Upper lobe of left lung (tissue), 6 donors: ENCODE data around the gene C14orf93. TPM values are rescaled to one million over a fixed set of nuclear protein-coding genes. Genes with fewer than 3 reads are reported as not detected.

Source experiments
- ATAC-seq, 2 donors: fragments of 200-7000 bp; cut with Tn5 transposase; one replicate each; pipeline ENCODE4 v1.9.1; 2022; ENCODE audit warnings: mild to moderate bottlenecking in 2 of 2, moderate library complexity in 2 of 2; ENCODE audit not compliant: low FRiP score in 2 of 2
- DNase-seq, 2 donors: peaks; one replicate each; pipeline ENCODE4 v3.0.0-alpha.2; 2019 to 2020
- H3K27ac ChIP-seq, 4 donors: fragments of 200-600 bp; sonication (generic); one replicate each; pipeline ENCODE4 v1.5.1; 2016 to 2019
- H3K27me3 ChIP-seq, 4 donors: fragments of 200-600 bp; sonication (generic); one replicate each; pipeline ENCODE4 v1.5.1; 2017 to 2019
- H3K36me3 ChIP-seq, 4 donors: fragments of 200-600 bp; sonication (generic); one replicate each; pipeline ENCODE4 v1.5.1; 2016 to 2019
- H3K4me1 ChIP-seq, 4 donors: fragments of 200-600 bp; sonication (generic); one replicate each; pipeline ENCODE4 v1.5.1; 2018 to 2019
- H3K4me3 ChIP-seq, 4 donors: fragments of 200-600 bp; sonication (generic); one replicate each; pipeline ENCODE4 v1.5.1; 2017 to 2019; ENCODE audit warnings: mild to moderate bottlenecking in 2 of 4, moderate library complexity in 1 of 4
- H3K9me3 ChIP-seq, 4 donors: fragments of 200-600 bp; sonication (generic); one replicate each; pipeline ENCODE4 v1.5.1; 2018 to 2019
- CTCF ChIP-seq, 6 experiments: fragments of 450-650 bp in 4 of 6; fragments of 200-600 bp in 2 of 6; sonication (generic) in 2 of 6; IDR thresholded peaks; one replicate each; pipeline ENCODE4 v1.5.1; 2016 to 2019; ENCODE audit warnings: antibody characterized with exemption in 6 of 6
- EP300 ChIP-seq, 4 donors: sonication (generic); formaldehyde crosslinking; IDR thresholded peaks; one replicate each; pipeline ENCODE4 v1.5.1; 2017; ENCODE audit warnings: antibody characterized with exemption in 4 of 4, control low read depth in 2 of 4
- POLR2A ChIP-seq, 4 donors: fragments of 450-650 bp; IDR thresholded peaks; one replicate each; pipeline ENCODE4 v1.5.1; 2016 to 2017; ENCODE audit warnings: antibody characterized with exemption in 4 of 4, mild to moderate bottlenecking in 2 of 4
- POLR2AphosphoS5 ChIP-seq, 2 donors: sonication (generic); formaldehyde crosslinking; IDR thresholded peaks; one replicate each; pipeline ENCODE4 v1.5.1; 2017; ENCODE audit warnings: antibody characterized with exemption in 2 of 2
- WGBS, 2 donors: methylation state at CpG; one replicate each; pipeline ENCODE4 v1.1.5; 2017 to 2018; 5-methylcytosine and 5-hydroxymethylcytosine counted together
- total RNA-seq, 6 donors: library from RNA; depleted of rRNA in 4 of 6; stranded (reverse); fragments of >200 nt in 4 of 6; gene quantifications; one replicate each; pipeline versions ENCODE4 v1.1.0 to v1.2.1, GENCODE V29; 2016 to 2021
- donor health status: DM: no; HTN: no; CAD: no; lungs with moderate emphysema.
- donor health status: DM: no; HTN: yes; CAD: no; lungs with severe emphysema.

C14orf93 gene
- total RNA-seq, 6 donors from 2014 or later = 7.1 to 12.9 (median 11.4) TPM

- TF ChIP-seq POLR2AphosphoS5 (IDR thresholded peaks at IDR 0.05) (no peak), CTCF (IDR thresholded peaks at IDR 0.05) (peak in 5 of 6 experiments; percentile 14 to 51 (median 24))
- ATAC-seq (peak; percentile 60 to 73), DNase-seq (peak in 1 of 2 donors; percentile 78)
- Histone ChIP-seq H3K27ac (no peak overlapping the region), H3K4me3 (no peak overlapping the region), H3K36me3 (peaks cover 0 to 12% (median 2%) of the 10 kb centered on the region in 4 donors), H3K4me1 (peaks cover 6 to 14% (median 9%) of the 10 kb centered on the region in 4 donors), H3K9me3 (no peaks in the 10 kb centered on the region), H3K27me3 (no peaks in the 10 kb centered on the region)
- 11 to 12% methylated on average over 4 of the region's 4 CpGs for whole genome bisulfite sequencing, 2 donors
Observed at GRCh38 chr14:22994762-22995275, 15.1 kb downstream of the C14orf93 start.

- no peak for TF ChIP-seq EP300 (IDR thresholded peaks at IDR 0.05)
- no peak for TF ChIP-seq POLR2AphosphoS5 (IDR thresholded peaks at IDR 0.05)
- TF ChIP-seq POLR2A (IDR thresholded peaks at IDR 0.05) = no peak
- TF ChIP-seq CTCF (IDR thresholded peaks at IDR 0.05) = no peak
- no peak overlapping the region for H3K4me3 ChIP-seq
- H3K4me1 ChIP-seq = peaks cover 6 to 14% (median 9%) of the 10 kb centered on the region in 4 donors
- H3K36me3 ChIP-seq = peaks cover 0 to 11% (median under 1%) of the 10 kb centered on the region in 4 donors
- H3K27me3 ChIP-seq = no peaks in the 10 kb centered on the region
- no peak for DNase-seq
- H3K27ac ChIP-seq = no peak overlapping the region
- no peak for ATAC-seq
- H3K9me3 ChIP-seq = no peaks in the 10 kb centered on the region
Observed at GRCh38 chr14:22993517-22993916, 16.4 kb downstream of the C14orf93 start.

GRCh38 chr14:22991852-22992251, 18.1 kb downstream of the C14orf93 start:
- TF ChIP-seq EP300 (IDR thresholded peaks at IDR 0.05) (no peak), POLR2AphosphoS5 (IDR thresholded peaks at IDR 0.05) (no peak), POLR2A (IDR thresholded peaks at IDR 0.05) (no peak)
- Histone ChIP-seq H3K27me3 (no peaks in the 10 kb centered on the region), H3K9me3 (no peaks in the 10 kb centered on the region), H3K4me3 (no peak overlapping the region), H3K27ac (no peak overlapping the region), H3K4me1 (peaks cover 6 to 14% (median 9%) of the 10 kb centered on the region in 4 donors), H3K36me3 (peaks cover 0 to 10% (median 0%) of the 10 kb centered on the region in 4 donors)
- ATAC-seq (no peak), DNase-seq (no peak)
- 95 to 97% methylated on average over 8 of the region's 8 CpGs for WGBS, 2 donors

GRCh38 chr14:22987291-22987690, 22.7 kb downstream of the C14orf93 start:
- DNase-seq (peak in 1 of 2 donors; percentile 59), ATAC-seq (no peak)
- H3K4me3 ChIP-seq = no peak overlapping the region
- no peaks in the 10 kb centered on the region for H3K27me3 ChIP-seq
- peaks cover 7 to 16% (median 9%) of the 10 kb centered on the region in 4 donors for H3K4me1 ChIP-seq
- no peak for TF ChIP-seq EP300 (IDR thresholded peaks at IDR 0.05)
- TF ChIP-seq POLR2A (IDR thresholded peaks at IDR 0.05) = no peak
- TF ChIP-seq POLR2AphosphoS5 (IDR thresholded peaks at IDR 0.05) = no peak
- TF ChIP-seq CTCF (IDR thresholded peaks at IDR 0.05) = no peak
- no peaks in the 10 kb centered on the region for H3K9me3 ChIP-seq
- peaks cover 0 to 10% (median 0%) of the 10 kb centered on the region in 4 donors for H3K36me3 ChIP-seq
- H3K27ac ChIP-seq = no peak overlapping the region
- WGBS, 2 donors = 83% methylated on average over 5 to 8 of the region's 8 CpGs

- H3K27ac ChIP-seq = no peak overlapping the region
- TF ChIP-seq POLR2A (IDR thresholded peaks at IDR 0.05) (no peak), CTCF (IDR thresholded peaks at IDR 0.05) (peak; percentile 75 to 91 (median 88)), POLR2AphosphoS5 (IDR thresholded peaks at IDR 0.05) (no peak)
- WGBS, 2 donors = 26% methylated on average over 5 of the region's 5 CpGs
- H3K36me3 ChIP-seq = peaks cover 0 to 10% (median 0%) of the 10 kb centered on the region in 4 donors
- peak; percentile 62 to 68 for ATAC-seq
- DNase-seq = peak in 1 of 2 donors; percentile 91
- H3K4me1 ChIP-seq = peaks cover 10 to 23% (median 16%) of the 10 kb centered on the region in 4 donors
- H3K27me3 ChIP-seq = peaks cover 0 to 2% (median 1%) of the 10 kb centered on the region in 4 donors
- no peaks in the 10 kb centered on the region for H3K9me3 ChIP-seq
- H3K4me3 ChIP-seq = no peak overlapping the region
Observed at GRCh38 chr14:22986508-22987054, 23.4 kb downstream of the C14orf93 start.
